Measurements from ENCODE around the gene BHLHE23. TPM values are rescaled to one million over a fixed set of nuclear protein-coding genes. Genes with fewer than 3 reads are reported as not detected.

Gene BHLHE23
- total RNA-seq, 1 donor from 2014 or later, result not detected

DNA sequence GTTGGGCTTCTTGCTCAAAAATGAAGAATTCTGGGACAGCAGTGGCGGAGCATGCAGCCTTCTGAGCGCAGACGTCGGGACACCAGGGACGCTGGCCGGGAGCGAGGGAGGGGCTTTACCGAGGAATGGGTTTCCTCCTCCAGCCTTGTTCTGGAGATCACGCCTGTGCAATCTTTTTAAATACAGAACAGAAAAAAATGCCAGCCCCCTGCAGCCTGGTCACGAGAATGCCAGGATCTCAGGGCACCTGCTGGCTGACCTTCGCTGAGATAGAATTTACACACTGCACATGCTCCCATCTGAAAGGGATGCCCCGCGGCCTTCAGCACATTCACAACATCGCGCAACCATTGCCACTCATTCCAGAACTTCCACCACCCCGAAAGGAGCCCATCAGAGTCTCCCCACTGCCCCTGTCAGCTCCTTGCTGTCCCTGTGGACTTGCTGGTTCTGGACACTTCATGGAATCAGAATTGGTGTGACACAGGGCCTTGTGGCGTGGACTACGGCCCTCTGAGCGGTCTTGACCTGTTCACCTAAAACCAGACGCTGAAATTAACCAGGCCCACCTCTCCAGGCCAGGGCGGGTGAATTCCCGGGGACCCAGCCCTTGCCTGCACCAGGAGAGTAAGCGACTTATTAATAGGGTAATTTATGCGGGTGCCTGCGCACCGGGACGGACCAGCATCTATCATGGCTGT lies 20.6 kb upstream of the BHLHE23 start:
- H3K36me3 Mint-ChIP-seq, result no peaks in the 10 kb centered on the region
- TF ChIP-seq EZH2phosphoT487 (IDR thresholded peaks at IDR 0.05) (no peak), EZH2 (IDR thresholded peaks at IDR 0.05) (no peak)
- TF ChIP-seq, protein P1, sequence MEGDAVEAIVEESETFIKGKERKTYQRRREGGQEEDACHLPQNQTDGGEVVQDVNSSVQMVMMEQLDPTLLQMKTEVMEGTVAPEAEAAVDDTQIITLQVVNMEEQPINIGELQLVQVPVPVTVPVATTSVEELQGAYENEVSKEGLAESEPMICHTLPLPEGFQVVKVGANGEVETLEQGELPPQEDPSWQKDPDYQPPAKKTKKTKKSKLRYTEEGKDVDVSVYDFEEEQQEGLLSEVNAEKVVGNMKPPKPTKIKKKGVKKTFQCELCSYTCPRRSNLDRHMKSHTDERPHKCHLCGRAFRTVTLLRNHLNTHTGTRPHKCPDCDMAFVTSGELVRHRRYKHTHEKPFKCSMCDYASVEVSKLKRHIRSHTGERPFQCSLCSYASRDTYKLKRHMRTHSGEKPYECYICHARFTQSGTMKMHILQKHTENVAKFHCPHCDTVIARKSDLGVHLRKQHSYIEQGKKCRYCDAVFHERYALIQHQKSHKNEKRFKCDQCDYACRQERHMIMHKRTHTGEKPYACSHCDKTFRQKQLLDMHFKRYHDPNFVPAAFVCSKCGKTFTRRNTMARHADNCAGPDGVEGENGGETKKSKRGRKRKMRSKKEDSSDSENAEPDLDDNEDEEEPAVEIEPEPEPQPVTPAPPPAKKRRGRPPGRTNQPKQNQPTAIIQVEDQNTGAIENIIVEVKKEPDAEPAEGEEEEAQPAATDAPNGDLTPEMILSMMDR (IDR thresholded peaks at IDR 0.05), result no peak

DNA sequence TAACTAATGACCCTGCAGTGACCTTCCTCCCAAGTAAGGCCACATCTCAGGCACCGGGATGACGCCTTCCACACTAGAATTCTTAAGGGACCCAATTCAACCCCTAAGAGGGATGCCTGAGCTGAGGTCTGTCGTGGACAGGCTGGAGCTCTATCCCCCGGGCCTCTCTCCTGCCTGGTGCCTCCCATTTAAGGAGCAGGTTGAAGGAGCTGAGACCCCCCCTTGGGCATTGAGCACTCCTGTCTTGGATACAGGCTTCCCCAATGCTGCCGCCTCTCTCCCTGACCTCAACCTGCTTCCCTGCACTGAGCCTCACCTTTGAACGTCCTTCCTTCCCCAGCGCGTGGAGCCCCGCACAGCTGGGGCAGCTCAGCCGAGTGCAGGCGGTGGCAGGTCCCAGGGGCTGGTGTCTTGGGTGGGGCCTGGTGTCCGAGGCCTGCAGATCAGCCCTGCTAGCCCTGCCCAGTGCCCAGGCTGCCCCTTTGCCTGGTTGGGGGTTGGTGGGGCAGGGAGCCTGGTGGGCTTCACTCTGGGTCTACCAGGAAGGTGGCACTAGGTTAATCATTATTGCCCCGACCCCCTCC lies 19.9 kb upstream of the BHLHE23 start:
- Mint-ChIP-seq H3K4me3 (peak overlapping the region; percentile 33), H3K9me3 (no peaks in the 10 kb centered on the region), H3K27me3 (ENCODE audit: insufficient read depth, low read depth) (peaks cover 13% of the 10 kb centered on the region), H3K27ac (no peak overlapping the region), H3K36me3 (no peaks in the 10 kb centered on the region), H3K4me1 (peaks cover 47% of the 10 kb centered on the region)
- Histone ChIP-seq H3K4me1 (peaks cover 17% of the 10 kb centered on the region), H3F3A (ENCODE audit: low read depth) (peaks cover 10% of the 10 kb centered on the region), H3K27me3 (peaks cover 50% of the 10 kb centered on the region), H3K36me3 (no peaks in the 10 kb centered on the region), H3K9ac (no peak overlapping the region), H3K9me3 (ENCODE audit: low read depth) (no peaks in the 10 kb centered on the region), H3K27ac (no peak overlapping the region), H3K4me2 (no peak overlapping the region), H3K79me2 (ENCODE audit: low read depth) (no peaks in the 10 kb centered on the region), H3K4me3 (no peak overlapping the region), H4K20me1 (ENCODE audit: low read depth) (no peaks in the 10 kb centered on the region), H2AFZ (replicated peaks) (no peak overlapping the region)
- DNase-seq (ENCODE audit: low spot score), result no peak
- TF ChIP-seq EZH2phosphoT487 (IDR thresholded peaks at IDR 0.05) (no peak), EZH2 (IDR thresholded peaks at IDR 0.05) (no peak)
- TF ChIP-seq, protein P1 (IDR thresholded peaks at IDR 0.05), result no peak

More for the DNA sequence above, 20.6 kb upstream of the BHLHE23 start:
- H3K4me3 ChIP-seq, result no peak overlapping the region
- H3K4me1 ChIP-seq, result peaks cover 17% of the 10 kb centered on the region
- H3K27ac ChIP-seq, result no peak overlapping the region
- H3K4me2 ChIP-seq, result peak overlapping the region; percentile 67
- H4K20me1 ChIP-seq (ENCODE audit: low read depth), result no peaks in the 10 kb centered on the region
- no peaks in the 10 kb centered on the region for H3K79me2 ChIP-seq (ENCODE audit: low read depth)
- H3K36me3 ChIP-seq, result no peaks in the 10 kb centered on the region
- H3K9me3 ChIP-seq (ENCODE audit: low read depth), result no peaks in the 10 kb centered on the region
- H3K9me3 Mint-ChIP-seq, result no peaks in the 10 kb centered on the region
- no peak overlapping the region for H3K9ac ChIP-seq
- DNase-seq (ENCODE audit: low spot score), result no peak
- H3K27me3 ChIP-seq, result peaks cover 57% of the 10 kb centered on the region
- H2AFZ ChIP-seq (replicated peaks), result no peak overlapping the region
- peaks cover 13% of the 10 kb centered on the region for H3K27me3 Mint-ChIP-seq (ENCODE audit: insufficient read depth, low read depth)
- peaks cover 48% of the 10 kb centered on the region for H3K4me1 Mint-ChIP-seq
- peak overlapping the region; percentile 68 for H3K4me3 Mint-ChIP-seq
- H3F3A ChIP-seq (ENCODE audit: low read depth), result peaks cover 10% of the 10 kb centered on the region
- H3K27ac Mint-ChIP-seq, result peak overlapping the region; percentile 63

DNA sequence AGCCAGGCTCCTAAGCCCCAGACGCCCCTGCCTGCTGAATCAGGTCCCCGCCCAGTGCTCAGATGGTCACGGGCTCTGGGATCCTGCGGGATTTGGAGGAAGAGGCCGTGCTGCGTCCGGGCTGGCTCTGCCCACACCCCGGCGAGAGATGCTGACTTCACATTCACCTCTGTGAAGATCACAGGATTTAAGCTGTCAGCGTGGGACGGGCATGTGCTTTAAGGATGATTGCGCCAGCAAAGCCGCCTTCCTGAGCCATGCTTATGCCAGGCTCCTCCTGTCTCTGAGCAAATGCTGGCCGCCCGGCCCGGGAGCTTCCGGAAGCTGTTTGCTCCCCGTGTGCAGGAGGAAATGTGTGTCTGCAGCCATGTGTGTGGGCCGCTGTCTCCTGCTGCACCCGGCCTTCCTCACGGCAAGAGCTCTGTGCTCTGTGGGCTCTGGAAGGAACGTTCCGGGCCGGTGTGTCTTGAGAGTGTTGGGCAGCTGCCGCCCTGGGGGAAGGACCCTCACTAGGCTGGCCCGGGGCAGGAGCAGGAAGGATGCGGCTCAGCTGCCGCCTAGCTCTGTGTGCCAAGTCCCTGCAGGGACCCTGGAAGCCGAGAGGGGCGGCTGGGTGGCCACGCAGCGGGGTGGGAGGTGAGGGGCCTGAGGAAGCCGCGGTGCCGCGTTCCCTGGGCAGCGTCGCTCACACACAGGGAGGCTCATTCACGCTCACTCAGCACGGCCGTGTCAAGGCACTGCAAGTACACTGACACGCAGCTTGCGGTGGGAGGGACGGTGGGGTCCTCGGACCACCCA lies 19.0 kb upstream of the BHLHE23 start:
- Histone ChIP-seq H3K4me2 (no peak overlapping the region), H3K27ac (no peak overlapping the region), H3K36me3 (no peaks in the 10 kb centered on the region), H2AFZ (replicated peaks) (no peak overlapping the region), H3K79me2 (ENCODE audit: low read depth) (no peaks in the 10 kb centered on the region), H4K20me1 (ENCODE audit: low read depth) (no peaks in the 10 kb centered on the region), H3K27me3 (peaks cover 40% of the 10 kb centered on the region), H3K4me3 (no peak overlapping the region), H3K9ac (no peak overlapping the region), H3F3A (ENCODE audit: low read depth) (peaks cover 10% of the 10 kb centered on the region), H3K9me3 (ENCODE audit: low read depth) (no peaks in the 10 kb centered on the region), H3K4me1 (peaks cover 17% of the 10 kb centered on the region)
- TF ChIP-seq EZH2phosphoT487 (IDR thresholded peaks at IDR 0.05) (no peak), EZH2 (IDR thresholded peaks at IDR 0.05) (no peak)
- TF ChIP-seq, protein P1 (IDR thresholded peaks at IDR 0.05), result no peak
- peaks cover 16% of the 10 kb centered on the region for H3K27me3 Mint-ChIP-seq (ENCODE audit: insufficient read depth, low read depth)
- no peak overlapping the region for H3K27ac Mint-ChIP-seq
- H3K36me3 Mint-ChIP-seq, result no peaks in the 10 kb centered on the region
- DNase-seq (ENCODE audit: low spot score), result no peak
- no peak overlapping the region for H3K4me3 Mint-ChIP-seq
- peaks cover 47% of the 10 kb centered on the region for H3K4me1 Mint-ChIP-seq
- peaks cover 4% of the 10 kb centered on the region for H3K9me3 Mint-ChIP-seq
